ENCODE results near the gene LRRFIP1.

DNA sequence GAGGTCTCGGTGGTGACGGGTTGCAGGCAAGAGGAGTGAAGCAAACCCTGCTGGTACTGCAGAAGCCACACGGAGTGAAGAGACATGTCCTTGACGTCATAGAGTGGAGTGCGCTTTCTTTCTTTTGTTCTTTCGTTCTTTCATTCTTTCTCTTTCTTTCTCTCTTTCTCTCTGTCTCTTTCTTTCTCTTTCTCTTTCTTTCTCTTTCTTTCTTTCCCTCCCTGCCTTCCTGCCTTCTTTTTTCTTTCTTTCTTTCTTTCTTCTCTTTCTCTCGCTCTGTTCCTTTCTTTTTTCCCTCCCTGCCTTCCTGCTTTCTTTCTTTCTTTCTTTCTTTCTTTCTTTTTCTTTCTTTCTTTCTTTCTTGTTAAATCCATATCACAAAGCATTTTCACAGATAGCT, 39.2 kb downstream of the LRRFIP1 start:
- TF ChIP-seq, protein P1, sequence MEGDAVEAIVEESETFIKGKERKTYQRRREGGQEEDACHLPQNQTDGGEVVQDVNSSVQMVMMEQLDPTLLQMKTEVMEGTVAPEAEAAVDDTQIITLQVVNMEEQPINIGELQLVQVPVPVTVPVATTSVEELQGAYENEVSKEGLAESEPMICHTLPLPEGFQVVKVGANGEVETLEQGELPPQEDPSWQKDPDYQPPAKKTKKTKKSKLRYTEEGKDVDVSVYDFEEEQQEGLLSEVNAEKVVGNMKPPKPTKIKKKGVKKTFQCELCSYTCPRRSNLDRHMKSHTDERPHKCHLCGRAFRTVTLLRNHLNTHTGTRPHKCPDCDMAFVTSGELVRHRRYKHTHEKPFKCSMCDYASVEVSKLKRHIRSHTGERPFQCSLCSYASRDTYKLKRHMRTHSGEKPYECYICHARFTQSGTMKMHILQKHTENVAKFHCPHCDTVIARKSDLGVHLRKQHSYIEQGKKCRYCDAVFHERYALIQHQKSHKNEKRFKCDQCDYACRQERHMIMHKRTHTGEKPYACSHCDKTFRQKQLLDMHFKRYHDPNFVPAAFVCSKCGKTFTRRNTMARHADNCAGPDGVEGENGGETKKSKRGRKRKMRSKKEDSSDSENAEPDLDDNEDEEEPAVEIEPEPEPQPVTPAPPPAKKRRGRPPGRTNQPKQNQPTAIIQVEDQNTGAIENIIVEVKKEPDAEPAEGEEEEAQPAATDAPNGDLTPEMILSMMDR (IDR thresholded peaks at IDR 0.05) = no peak
- TF ChIP-seq POLR2AphosphoS5 (IDR thresholded peaks at IDR 0.05) = no peak

All from esophagus muscularis mucosa (tissue), 3 donors.